Measurements from ENCODE around the gene TOB2. TPM values are rescaled to one million over a fixed set of nuclear protein-coding genes. Genes with fewer than 3 reads are reported as not detected.
"Not testable (repeated sequence)": the region's sequence is repeated elsewhere in the genome, so short reads cannot be mapped to it uniquely, and the experiment has no call there.

TOB2 gene
- total and polyA plus RNA-seq, 7 donors = 9.5 to 111 (median 26.1) TPM

DNA sequence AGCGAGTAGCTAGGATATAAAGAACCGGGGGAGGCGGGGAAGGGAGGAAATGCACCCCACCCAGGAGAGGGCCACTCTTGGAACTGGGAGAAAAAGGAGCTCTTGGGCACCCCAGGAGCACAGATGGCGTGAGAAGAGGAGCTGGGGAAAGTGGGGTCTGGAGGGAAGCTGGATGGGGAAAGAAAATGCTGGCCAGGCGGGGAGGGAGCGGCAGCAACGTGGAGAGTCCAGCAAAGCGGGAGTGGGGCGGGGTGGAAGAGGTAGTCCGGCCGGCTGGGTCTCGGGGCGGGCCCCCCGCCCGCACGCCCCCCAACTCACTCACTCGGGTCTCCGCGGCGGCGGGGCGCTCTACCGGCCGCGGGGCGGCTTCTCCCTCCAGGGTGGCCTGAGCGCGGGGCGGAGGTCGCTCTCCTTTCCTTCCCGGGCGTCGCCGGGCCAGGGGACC is 522 bp downstream of the TOB2 start:
- Histone ChIP-seq H3K27me3 (ENCODE audit: insufficient read depth in 3 of 3, low read length in 2 of 3) (no peaks in the 10 kb centered on the region), H3K4me1 (peaks cover 37% of the 10 kb centered on the region), H3K36me3 (ENCODE audit: insufficient read depth in 1 of 2, low read depth in 1 of 2) (peaks cover 0 to 23% of the 10 kb centered on the region in 2 donors), H3K9me3 (no peaks in the 10 kb centered on the region), H3K4me3 (peak overlapping the region; percentile 98), H3K27ac (peak overlapping the region; percentile 99)
- ATAC-seq (no peak), DNase-seq (peak; percentile 34 to 65)
- intact Hi-C loops (cut with DNase I) = loop anchor here in 1 of 2 donors (5.0 kb wide), 1 partner anchor 66 kb away; no protein-coding TSS in a partner anchor
- WGBS, 3 donors = 0 to 1% (median 1%) methylated on average over 31 to 34 of the region's 34 CpGs
- TF ChIP-seq, protein P1, sequence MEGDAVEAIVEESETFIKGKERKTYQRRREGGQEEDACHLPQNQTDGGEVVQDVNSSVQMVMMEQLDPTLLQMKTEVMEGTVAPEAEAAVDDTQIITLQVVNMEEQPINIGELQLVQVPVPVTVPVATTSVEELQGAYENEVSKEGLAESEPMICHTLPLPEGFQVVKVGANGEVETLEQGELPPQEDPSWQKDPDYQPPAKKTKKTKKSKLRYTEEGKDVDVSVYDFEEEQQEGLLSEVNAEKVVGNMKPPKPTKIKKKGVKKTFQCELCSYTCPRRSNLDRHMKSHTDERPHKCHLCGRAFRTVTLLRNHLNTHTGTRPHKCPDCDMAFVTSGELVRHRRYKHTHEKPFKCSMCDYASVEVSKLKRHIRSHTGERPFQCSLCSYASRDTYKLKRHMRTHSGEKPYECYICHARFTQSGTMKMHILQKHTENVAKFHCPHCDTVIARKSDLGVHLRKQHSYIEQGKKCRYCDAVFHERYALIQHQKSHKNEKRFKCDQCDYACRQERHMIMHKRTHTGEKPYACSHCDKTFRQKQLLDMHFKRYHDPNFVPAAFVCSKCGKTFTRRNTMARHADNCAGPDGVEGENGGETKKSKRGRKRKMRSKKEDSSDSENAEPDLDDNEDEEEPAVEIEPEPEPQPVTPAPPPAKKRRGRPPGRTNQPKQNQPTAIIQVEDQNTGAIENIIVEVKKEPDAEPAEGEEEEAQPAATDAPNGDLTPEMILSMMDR (IDR thresholded peaks at IDR 0.05) = no peak

DNA sequence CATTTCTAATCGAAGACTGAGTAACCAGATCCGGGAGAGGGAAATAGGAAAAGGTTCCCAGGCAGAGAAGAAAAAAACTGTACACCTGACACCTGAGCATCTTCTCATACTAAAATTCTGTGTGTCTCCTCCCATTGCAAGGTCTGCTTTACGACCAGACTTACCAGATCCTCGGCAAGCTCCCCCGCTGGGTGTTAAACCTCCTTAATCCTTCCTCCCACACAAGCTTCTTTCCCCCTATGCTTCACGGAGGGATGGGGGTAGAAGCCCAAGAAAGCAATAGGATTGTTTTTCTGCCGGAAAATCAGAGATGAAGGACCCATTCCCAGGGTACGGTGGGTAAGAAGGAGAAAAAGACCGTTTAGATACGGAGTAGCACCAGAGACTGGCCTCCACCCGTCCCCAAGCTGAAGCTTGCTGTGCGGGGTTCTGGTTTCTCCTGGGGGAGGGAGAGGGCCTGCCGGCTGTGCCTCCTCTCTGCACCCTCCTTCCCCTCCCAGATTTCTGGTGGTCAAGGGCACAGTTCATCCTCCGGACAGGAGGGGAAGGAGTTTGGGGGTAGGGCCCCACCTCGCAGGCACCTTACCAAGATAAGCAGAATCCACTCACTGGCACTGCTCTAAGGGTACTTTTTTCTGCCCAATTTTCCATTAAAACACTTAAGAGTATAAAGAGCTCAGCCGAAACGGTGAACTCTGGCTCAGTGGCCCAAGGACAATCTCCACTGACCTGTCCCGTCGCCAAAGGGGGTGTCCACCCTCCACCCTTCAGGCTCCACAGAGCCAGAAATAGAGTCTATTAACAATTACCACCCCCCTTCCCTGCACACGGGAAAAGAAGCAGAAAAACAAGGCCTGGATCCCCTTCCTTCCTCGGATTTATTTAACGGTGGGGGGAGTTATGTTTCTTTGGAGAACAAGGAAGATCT is 1.2 kb downstream of the TOB2 start:
- Histone ChIP-seq H3K4me3 (peak overlapping the region; percentile 98), H3K27me3 (ENCODE audit: insufficient read depth in 3 of 3, low read length in 2 of 3) (no peaks in the 10 kb centered on the region), H3K27ac (peak overlapping the region; percentile 99), H3K36me3 (ENCODE audit: insufficient read depth in 1 of 2, low read depth in 1 of 2) (peaks cover 0 to 29% of the 10 kb centered on the region in 2 donors), H3K9me3 (no peaks in the 10 kb centered on the region), H3K4me1 (peaks cover 44% of the 10 kb centered on the region)
- ATAC-seq (peak in 1 of 4 donors; percentile 1), DNase-seq (peak in 1 of 2 donors; percentile 76)
- intact Hi-C loops (cut with DNase I) = loop anchor here in 1 of 2 donors (5.0 kb wide), 1 partner anchor 67 kb away; no protein-coding TSS in a partner anchor
- 0% methylated on average over 21 to 22 of the region's 22 CpGs for WGBS, 3 donors
- TF ChIP-seq, protein P1 (IDR thresholded peaks at IDR 0.05) = no peak

DNA sequence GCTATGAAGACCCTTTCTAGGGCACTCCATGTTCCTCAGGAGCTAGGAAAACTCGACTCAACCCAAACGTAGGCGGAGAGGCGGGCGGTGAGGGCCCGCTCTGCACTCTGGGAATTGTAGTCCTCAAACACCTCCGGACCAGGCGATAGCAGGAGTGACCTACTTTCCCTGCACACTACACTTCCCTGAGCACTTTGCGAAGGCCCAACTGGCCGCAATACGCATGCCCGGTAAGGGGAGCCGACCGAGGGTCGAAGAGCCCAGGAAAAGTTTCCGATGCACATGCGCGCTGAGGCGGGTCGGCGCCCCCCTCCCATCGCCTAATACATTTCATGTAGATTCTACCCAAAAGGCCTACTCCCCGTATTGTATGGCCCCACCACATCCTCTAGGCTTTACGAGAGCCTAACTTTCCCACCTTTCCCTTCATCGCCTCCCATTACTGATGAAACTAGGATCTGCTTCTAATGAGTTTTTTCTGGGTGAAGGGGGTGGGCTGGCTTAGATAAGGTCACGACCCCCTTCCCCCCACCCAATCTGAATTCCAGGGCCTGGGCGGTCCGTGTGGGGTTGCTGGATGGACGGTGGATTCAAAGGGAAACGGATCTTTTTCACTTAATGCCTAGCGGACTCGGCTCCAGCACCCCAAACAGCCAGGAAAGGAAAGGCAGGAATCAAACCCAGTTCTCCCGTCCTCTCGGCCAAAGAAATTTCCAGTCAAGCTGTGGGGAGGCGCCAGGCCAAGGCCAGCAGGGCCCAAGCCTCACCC is 2.1 kb downstream of the TOB2 start:
- peak; percentile 54 to 60 (median 58) for ATAC-seq

DNA sequence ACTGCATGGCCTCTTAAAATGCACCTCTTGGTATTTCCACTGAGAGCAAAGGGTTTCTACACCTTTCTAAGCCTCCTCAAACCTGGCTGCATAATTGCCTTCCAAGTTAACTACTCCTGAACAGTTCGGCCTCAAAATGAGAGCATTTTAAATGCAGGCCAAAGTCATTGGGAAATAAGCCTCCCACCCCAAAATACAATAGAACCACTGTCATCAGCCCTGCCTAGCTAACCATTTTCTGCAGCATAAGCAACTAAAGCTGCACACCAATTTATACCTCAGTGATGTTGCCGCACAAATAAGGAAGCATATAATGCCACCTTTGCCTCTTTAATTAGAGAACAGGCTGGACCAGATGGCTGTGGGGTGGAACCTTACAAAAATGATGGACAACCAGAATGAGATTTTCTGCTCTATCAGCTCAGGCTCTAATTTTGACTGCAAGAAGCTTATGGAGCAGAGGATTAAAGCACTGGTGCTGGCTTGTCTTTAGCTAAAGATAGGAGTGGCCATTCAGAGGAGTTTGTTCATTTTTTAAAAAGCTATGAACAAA is 4.3 kb downstream of the TOB2 start:
- Histone ChIP-seq H3K36me3 (ENCODE audit: insufficient read depth in 1 of 2, low read depth in 1 of 2) (peaks cover 0 to 39% of the 10 kb centered on the region in 2 donors), H3K27ac (peak overlapping the region; percentile 99), H3K4me3 (peak overlapping the region; percentile 98), H3K4me1 (peaks cover 64% of the 10 kb centered on the region), H3K27me3 (ENCODE audit: insufficient read depth in 3 of 3, low read length in 2 of 3) (no peaks in the 10 kb centered on the region), H3K9me3 (no peaks in the 10 kb centered on the region)
- intact Hi-C loops (cut with DNase I) = loop anchor here in 1 of 2 donors (5.0 kb wide), 1 partner anchor 40 kb away; no protein-coding TSS in a partner anchor
- TF ChIP-seq, protein P1 (IDR thresholded peaks at IDR 0.05) = no peak
- DNase-seq (no peak), ATAC-seq (no peak)
- 34 to 65% (median 34%) methylated on average over 2 of the region's 2 CpGs for WGBS, 3 donors

More for the DNA sequence above, 2.1 kb downstream of the TOB2 start:
- Histone ChIP-seq H3K27me3 (ENCODE audit: insufficient read depth in 3 of 3, low read length in 2 of 3) (no peaks in the 10 kb centered on the region), H3K36me3 (ENCODE audit: insufficient read depth in 1 of 2, low read depth in 1 of 2) (peaks cover 0 to 33% of the 10 kb centered on the region in 2 donors), H3K4me1 (peaks cover 52% of the 10 kb centered on the region), H3K4me3 (peak overlapping the region; percentile 98), H3K27ac (peak overlapping the region; percentile 99), H3K9me3 (no peaks in the 10 kb centered on the region)
- intact Hi-C loops (cut with DNase I) = loop anchor here (5.0 kb wide), 2 partner anchors 42 to 68 kb away; no protein-coding TSS in a partner anchor
- 0 to 1% (median 0%) methylated on average over 34 to 35 of the region's 35 CpGs for WGBS, 3 donors
- peak; percentile 93 to 95 for DNase-seq
- TF ChIP-seq, protein P1 (IDR thresholded peaks at IDR 0.05) = no peak

DNA sequence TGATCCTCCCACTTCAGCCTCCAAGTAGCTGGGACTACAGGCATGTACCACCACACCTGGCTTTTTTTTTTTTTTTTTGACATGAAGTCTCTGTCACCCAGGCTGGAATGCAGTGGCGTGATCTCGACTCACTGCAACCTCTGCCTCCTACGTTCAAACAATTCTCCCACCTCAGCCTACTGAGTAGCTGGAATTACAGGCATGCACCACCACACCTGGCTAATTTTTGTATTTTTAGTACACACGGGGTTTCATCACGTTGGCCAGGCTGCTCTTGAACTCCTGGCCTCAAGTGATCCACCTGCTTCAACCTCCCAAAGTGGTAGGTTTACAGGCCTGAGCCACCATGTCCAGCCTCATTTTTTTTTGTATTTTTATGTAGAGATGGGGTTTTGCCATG is 6.1 kb downstream of the TOB2 start:
- H3K27me3 ChIP-seq (ENCODE audit: insufficient read depth in 3 of 3, low read length in 2 of 3); H3K9me3 ChIP-seq; ATAC-seq; H3K4me3 ChIP-seq: not testable (repeated sequence)
- Histone ChIP-seq H3K4me1 (peaks cover 82% of the 10 kb centered on the region), H3K27ac (peak overlapping the region; percentile 99), H3K36me3 (ENCODE audit: insufficient read depth in 1 of 2, low read depth in 1 of 2) (peaks cover 0 to 57% of the 10 kb centered on the region in 2 donors)
- intact Hi-C loops (cut with DNase I) = loop anchor here in 1 of 2 donors (5.0 kb wide), 1 partner anchor 38 kb away; no protein-coding TSS in a partner anchor
- peak in 1 of 2 donors; percentile 18 for DNase-seq
- 24 to 44% (median 26%) methylated on average over 5 of the region's 5 CpGs for WGBS, 3 donors

Measured in psoas muscle (tissue), 8 donors.